Ascending aorta (tissue), 2 donors: ENCODE measurements around the gene C6orf163. TPM values are rescaled to one million over a fixed set of nuclear protein-coding genes. Genes with fewer than 3 reads are reported as not detected.

Source experiments
- DNase-seq, 2 donors: peaks; one replicate each; pipeline ENCODE4 v3.0.0-alpha.2; 2019; ENCODE audit warnings: low spot score in 2 of 2
- H3K27ac ChIP-seq, 2 donors: fragments of 200-600 bp; sonication (generic); one replicate each; pipeline ENCODE4 v1.5.1; 2016 to 2017; ENCODE audit warnings: mild to moderate bottlenecking in 1 of 2
- H3K27me3 ChIP-seq: fragments of 200-600 bp; sonication (generic); one replicate; pipeline ENCODE4 v1.5.1; 2017
- H3K36me3 ChIP-seq, 2 donors: fragments of 200-600 bp; sonication (generic); one replicate each; pipeline ENCODE4 v1.5.1; 2016
- H3K4me1 ChIP-seq, 2 donors: fragments of 200-600 bp; sonication (generic); one replicate each; pipeline ENCODE4 v1.5.1; 2016 to 2017; ENCODE audit warnings: mild to moderate bottlenecking in 1 of 2
- H3K4me3 ChIP-seq, 2 donors: fragments of 200-600 bp; sonication (generic); one replicate each; pipeline ENCODE4 v1.5.1; 2016 to 2017; ENCODE audit warnings: mild to moderate bottlenecking in 1 of 2
- H3K9me3 ChIP-seq, 2 donors: fragments of 200-600 bp; sonication (generic); one replicate each; pipeline ENCODE4 v1.5.1; 2016
- CTCF ChIP-seq, 3 experiments: fragments of 200-600 bp in 2 of 3; fragments of 450-650 bp in 1 of 3; sonication (generic) in 2 of 3; IDR thresholded peaks; one replicate each; pipeline ENCODE4 v1.5.1; 2016 to 2019; ENCODE audit warnings: antibody characterized with exemption in 3 of 3, mild to moderate bottlenecking in 1 of 3, moderate library complexity in 1 of 3
- intact Hi-C: fragments of 100-400 bp; cut with DNase I; formaldehyde crosslinking; loops from one replicate; pipeline ENCODE4 v1.15.1; 2023
- total RNA-seq: library from RNA; depleted of rRNA; stranded (reverse); fragments of >200 nt; gene quantifications from one replicate; pipeline ENCODE4 v1.1.0, GENCODE V29; 2016

C6orf163 gene
- total RNA-seq, 1 donor from 2014 or later: not detected

GRCh38 chr6:87333591-87334181, 10.9 kb upstream of the C6orf163 start:
- intact Hi-C loops: no loop called here
- no peak overlapping the region for H3K4me3 ChIP-seq

GRCh38 chr6:87334683-87335082, 9.9 kb upstream of the C6orf163 start:
- H3K4me1 ChIP-seq: peaks cover 0 to 3% of the 10 kb centered on the region in 2 donors
- DNase-seq: no peak
- H3K9me3 ChIP-seq: no peaks in the 10 kb centered on the region
- H3K36me3 ChIP-seq: no peaks in the 10 kb centered on the region
- no peaks in the 10 kb centered on the region for H3K27me3 ChIP-seq
- H3K4me3 ChIP-seq: no peak overlapping the region
- TF ChIP-seq CTCF (IDR thresholded peaks at IDR 0.05): no peak
- no peak overlapping the region for H3K27ac ChIP-seq
- intact Hi-C loops: no loop called here

More at GRCh38 chr6:87333591-87334181, 10.9 kb upstream of the C6orf163 start:
- Histone ChIP-seq H3K36me3 (no peaks in the 10 kb centered on the region), H3K9me3 (no peaks in the 10 kb centered on the region), H3K27ac (no peak overlapping the region), H3K27me3 (no peaks in the 10 kb centered on the region), H3K4me1 (peaks cover 0 to 3% of the 10 kb centered on the region in 2 donors)
- no peak for DNase-seq
- TF ChIP-seq CTCF (IDR thresholded peaks at IDR 0.05): no peak

- H3K4me1 ChIP-seq: peaks cover 0 to 3% of the 10 kb centered on the region in 2 donors
- intact Hi-C loops: no loop called here
- no peaks in the 10 kb centered on the region for H3K9me3 ChIP-seq
- TF ChIP-seq CTCF (IDR thresholded peaks at IDR 0.05): no peak
- no peak for DNase-seq
- H3K27ac ChIP-seq: no peak overlapping the region
- H3K4me3 ChIP-seq: no peak overlapping the region
- H3K36me3 ChIP-seq: no peaks in the 10 kb centered on the region
- H3K27me3 ChIP-seq: no peaks in the 10 kb centered on the region
Observed at GRCh38 chr6:87336367-87336766, 8.2 kb upstream of the C6orf163 start.

GRCh38 chr6:87340230-87340629, 4.4 kb upstream of the C6orf163 start:
- H3K27me3 ChIP-seq: no peaks in the 10 kb centered on the region
- no peak for TF ChIP-seq CTCF (IDR thresholded peaks at IDR 0.05)
- H3K4me1 ChIP-seq: no peaks in the 10 kb centered on the region
- intact Hi-C loops: no loop called here
- H3K27ac ChIP-seq: no peak overlapping the region
- no peak for DNase-seq
- H3K9me3 ChIP-seq: no peaks in the 10 kb centered on the region
- peaks cover 0 to 5% of the 10 kb centered on the region in 2 donors for H3K36me3 ChIP-seq
- no peak overlapping the region for H3K4me3 ChIP-seq

- Histone ChIP-seq H3K9me3 (no peaks in the 10 kb centered on the region), H3K36me3 (peaks cover 0 to 7% of the 10 kb centered on the region in 2 donors), H3K27ac (no peak overlapping the region), H3K4me1 (no peaks in the 10 kb centered on the region), H3K27me3 (no peaks in the 10 kb centered on the region), H3K4me3 (no peak overlapping the region)
- intact Hi-C loops: no loop called here
- no peak for DNase-seq
- TF ChIP-seq CTCF (IDR thresholded peaks at IDR 0.05): no peak
Observed at GRCh38 chr6:87341158-87341557, 3.5 kb upstream of the C6orf163 start.

GRCh38 chr6:87341899-87342298, 2.7 kb upstream of the C6orf163 start:
- intact Hi-C loops: no loop called here
- Histone ChIP-seq H3K9me3 (no peaks in the 10 kb centered on the region), H3K4me1 (no peaks in the 10 kb centered on the region), H3K4me3 (no peak overlapping the region), H3K36me3 (peaks cover 0 to 7% of the 10 kb centered on the region in 2 donors), H3K27ac (no peak overlapping the region), H3K27me3 (no peaks in the 10 kb centered on the region)
- no peak for DNase-seq
- no peak for TF ChIP-seq CTCF (IDR thresholded peaks at IDR 0.05)
